Liver (tissue), 9 donors: ENCODE results near the gene PYCR2. TPM values are rescaled to one million over a fixed set of nuclear protein-coding genes. Genes with fewer than 3 reads are reported as not detected.

ENCODE experiments used
- DNase-seq: peaks from one replicate; pipeline ENCODE4 v3.0.0-alpha.2; 2017; ENCODE audit warnings: low spot score
- H3K27ac ChIP-seq, 2 donors: one replicate each; pipeline ENCODE4 v1.7.0; 2013; ENCODE audit warnings: inconsistent platforms in 2 of 2, low read length in 2 of 2, control low read depth in 1 of 2, low read depth in 1 of 2, mild to moderate bottlenecking in 1 of 2
- H3K27me3 ChIP-seq, 4 donors: one replicate each; pipeline versions ENCODE4 v1.6.1 to v1.7.0; 2013; ENCODE audit warnings: low read length in 3 of 4, inconsistent platforms in 1 of 4, mild to moderate bottlenecking in 1 of 4, moderate library complexity in 1 of 4; ENCODE audit not compliant: control insufficient read depth in 4 of 4, insufficient read depth in 4 of 4
- H3K36me3 ChIP-seq, 4 donors: one replicate each; pipeline versions ENCODE4 v1.6.1 to v1.7.0; 2013; ENCODE audit warnings: low read length in 3 of 4, mild to moderate bottlenecking in 3 of 4, low read depth in 1 of 4, moderate library complexity in 1 of 4; ENCODE audit not compliant: control insufficient read depth in 4 of 4, insufficient read depth in 3 of 4
- H3K4me1 ChIP-seq, 4 donors: one replicate each; pipeline versions ENCODE4 v1.6.1 to v1.7.0; 2013; ENCODE audit warnings: low read length in 3 of 4, mild to moderate bottlenecking in 3 of 4, moderate library complexity in 1 of 4; ENCODE audit not compliant: control insufficient read depth in 4 of 4, insufficient read depth in 4 of 4
- H3K4me3 ChIP-seq, 3 donors: one replicate each; pipeline versions ENCODE4 v1.6.1 to v1.7.0; 2013; ENCODE audit warnings: low read length in 3 of 3, control low read depth in 1 of 3, low read depth in 1 of 3, mild to moderate bottlenecking in 1 of 3
- H3K9ac ChIP-seq, 2 donors: one replicate each; pipeline ENCODE4 v1.7.0; 2013; ENCODE audit warnings: low read length in 2 of 2, mild to moderate bottlenecking in 2 of 2, moderate library complexity in 2 of 2, control low read depth in 1 of 2, low read depth in 1 of 2
- H3K9me3 ChIP-seq, 4 donors: one replicate each; pipeline versions ENCODE4 v1.6.1 to v1.7.0; 2013; ENCODE audit warnings: low read length in 3 of 4; ENCODE audit not compliant: control insufficient read depth in 4 of 4
- EGR1 ChIP-seq, 2 donors: IDR thresholded peaks; 2 replicates each; pipeline ENCODE4 v1.6.1; 2016 to 2018; ENCODE audit warnings: antibody characterized with exemption in 2 of 2, low read depth in 2 of 2
- FOXA1 ChIP-seq: IDR thresholded peaks from 2 replicates; pipeline ENCODE4 v1.6.1; 2016; ENCODE audit warnings: antibody characterized with exemption
- FOXA2 ChIP-seq: IDR thresholded peaks from 2 replicates; pipeline ENCODE4 v1.6.1; 2016; ENCODE audit warnings: antibody characterized with exemption
- GABPA ChIP-seq, 2 donors: IDR thresholded peaks in 1 of 2; conservative IDR thresholded peaks in 1 of 2; 2 replicates each; pipeline ENCODE4 v1.6.1; 2016; ENCODE audit warnings: antibody characterized with exemption in 2 of 2, mild to moderate bottlenecking in 1 of 2, moderate library complexity in 1 of 2
- HNF4A ChIP-seq, 2 donors: conservative IDR thresholded peaks; 2 replicates each; pipeline ENCODE4 v1.6.1; 2016; ENCODE audit warnings: antibody characterized with exemption in 2 of 2, mild to moderate bottlenecking in 2 of 2
- HNF4G ChIP-seq: IDR thresholded peaks from 2 replicates; pipeline ENCODE4 v1.6.1; 2016; ENCODE audit warnings: antibody characterized with exemption
- JUND ChIP-seq, 2 donors: IDR thresholded peaks; 2 replicates each; pipeline ENCODE4 v1.6.1; 2016; ENCODE audit warnings: antibody characterized with exemption in 2 of 2
- NR2F2 ChIP-seq: IDR thresholded peaks from 2 replicates; pipeline ENCODE4 v1.6.1; 2016; ENCODE audit warnings: antibody characterized with exemption
- RAD21 ChIP-seq, 2 donors: IDR thresholded peaks; 2 replicates each; pipeline ENCODE4 v1.6.1; 2016; ENCODE audit warnings: antibody characterized with exemption in 2 of 2, mild to moderate bottlenecking in 2 of 2
- RXRA ChIP-seq, 2 donors: IDR thresholded peaks; 2 replicates each; pipeline ENCODE4 v1.6.1; 2017 to 2018; ENCODE audit warnings: antibody characterized with exemption in 2 of 2, mild to moderate bottlenecking in 1 of 2
- SP1 ChIP-seq: IDR thresholded peaks from 2 replicates; pipeline ENCODE4 v1.6.1; 2018; ENCODE audit warnings: antibody characterized with exemption, mild to moderate bottlenecking
- TAF1 ChIP-seq: conservative IDR thresholded peaks from 2 replicates; pipeline ENCODE4 v1.6.1; 2016; ENCODE audit warnings: antibody characterized with exemption, mild to moderate bottlenecking
- YY1 ChIP-seq: IDR thresholded peaks from 2 replicates; pipeline ENCODE4 v1.6.1; 2016; ENCODE audit warnings: antibody characterized with exemption, mild to moderate bottlenecking
- WGBS: extraction: QIAGEN DNeasy Blood & Tissue Kit; methylation state at CpG from one replicate; pipeline ENCODE4 v1.1.7; 2013; 5-methylcytosine and 5-hydroxymethylcytosine counted together
- polyA plus RNA-seq, 2 donors: library from polyadenylated mRNA; stranded (reverse) in 1 of 2; unstranded in 1 of 2; fragments of 200-250 nt in 1 of 2; fragments of >200 nt in 1 of 2; fragmentation: Nextera tagmentation in 1 of 2; extraction: Ambion mirVana in 1 of 2; gene quantifications; one replicate each; pipeline versions ENCODE4 v1.2.1 to v1.2.3, GENCODE V29; 2013 to 2015
- total RNA-seq, 2 donors: library from RNA; depleted of rRNA; stranded (reverse); fragments of >200 nt; gene quantifications; one replicate each; pipeline ENCODE4 v1.2.3, GENCODE V29; 2014
- TF ChIP-seq, protein P1 (sequence below): IDR thresholded peaks from 2 replicates; pipeline ENCODE4 v1.6.1; 2016; ENCODE audit warnings: antibody characterized with exemption, mild to moderate bottlenecking
- TF ChIP-seq, protein P2 (sequence below): IDR thresholded peaks from 2 replicates; pipeline ENCODE4 v1.6.1; 2016; ENCODE audit warnings: antibody characterized with exemption
- TF ChIP-seq, protein P3 (sequence below): IDR thresholded peaks from 2 replicates; pipeline ENCODE4 v1.6.1; 2016; ENCODE audit warnings: antibody characterized with exemption
- TF ChIP-seq, protein P4 (sequence below): IDR thresholded peaks from 2 replicates; pipeline ENCODE4 v1.6.1; 2016; ENCODE audit warnings: antibody characterized with exemption
- TF ChIP-seq, protein P5 (sequence below): fragments of 150-350 bp; IDR thresholded peaks from 2 replicates; pipeline ENCODE4 v1.5.1; 2017; ENCODE audit warnings: improper control_type of control experiment, low read depth, low read length; ENCODE audit not compliant: missing input control
- donor health status: healthy.
- donor health status: healthy.
- donor health status: healthy.
- donor health status: healthy.
- donor health status: healthy.

The PYCR2 gene
- total and polyA plus RNA-seq, 4 donors, result 16.8 to 41.0 (median 33.0) TPM

DNA sequence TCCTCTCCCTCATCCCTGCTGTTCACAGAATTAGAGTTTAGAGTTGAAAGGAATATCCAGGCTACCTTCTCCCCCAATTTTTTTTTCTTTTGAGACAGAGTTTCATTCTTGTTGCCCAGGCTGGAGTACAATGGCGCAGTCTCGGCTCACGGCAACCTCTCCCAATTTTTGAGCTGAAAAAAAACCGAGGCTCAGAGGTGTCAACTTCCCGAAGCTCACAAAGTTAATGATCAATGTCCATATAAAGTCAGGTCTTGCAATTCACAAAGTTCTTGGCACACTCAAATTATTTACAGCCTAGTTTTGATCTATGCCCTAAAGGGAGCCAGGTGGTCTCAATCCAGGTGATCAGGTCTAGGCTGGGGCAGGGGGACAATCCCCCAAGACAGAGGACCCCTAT lies 34.3 kb downstream of the PYCR2 start:
- Histone ChIP-seq H3K9ac (no peak overlapping the region), H3K36me3 (no peaks in the 10 kb centered on the region), H3K4me1 (peaks cover 24 to 47% (median 36%) of the 10 kb centered on the region in 4 donors), H3K9me3 (no peaks in the 10 kb centered on the region), H3K27me3 (no peaks in the 10 kb centered on the region), H3K27ac (peak overlapping the region; percentile 55 to 64), H3K4me3 (no peak overlapping the region)
- WGBS, result 35% methylated on average over 5 of the region's 5 CpGs
- DNase-seq, result no peak
- TF ChIP-seq, protein P1, sequence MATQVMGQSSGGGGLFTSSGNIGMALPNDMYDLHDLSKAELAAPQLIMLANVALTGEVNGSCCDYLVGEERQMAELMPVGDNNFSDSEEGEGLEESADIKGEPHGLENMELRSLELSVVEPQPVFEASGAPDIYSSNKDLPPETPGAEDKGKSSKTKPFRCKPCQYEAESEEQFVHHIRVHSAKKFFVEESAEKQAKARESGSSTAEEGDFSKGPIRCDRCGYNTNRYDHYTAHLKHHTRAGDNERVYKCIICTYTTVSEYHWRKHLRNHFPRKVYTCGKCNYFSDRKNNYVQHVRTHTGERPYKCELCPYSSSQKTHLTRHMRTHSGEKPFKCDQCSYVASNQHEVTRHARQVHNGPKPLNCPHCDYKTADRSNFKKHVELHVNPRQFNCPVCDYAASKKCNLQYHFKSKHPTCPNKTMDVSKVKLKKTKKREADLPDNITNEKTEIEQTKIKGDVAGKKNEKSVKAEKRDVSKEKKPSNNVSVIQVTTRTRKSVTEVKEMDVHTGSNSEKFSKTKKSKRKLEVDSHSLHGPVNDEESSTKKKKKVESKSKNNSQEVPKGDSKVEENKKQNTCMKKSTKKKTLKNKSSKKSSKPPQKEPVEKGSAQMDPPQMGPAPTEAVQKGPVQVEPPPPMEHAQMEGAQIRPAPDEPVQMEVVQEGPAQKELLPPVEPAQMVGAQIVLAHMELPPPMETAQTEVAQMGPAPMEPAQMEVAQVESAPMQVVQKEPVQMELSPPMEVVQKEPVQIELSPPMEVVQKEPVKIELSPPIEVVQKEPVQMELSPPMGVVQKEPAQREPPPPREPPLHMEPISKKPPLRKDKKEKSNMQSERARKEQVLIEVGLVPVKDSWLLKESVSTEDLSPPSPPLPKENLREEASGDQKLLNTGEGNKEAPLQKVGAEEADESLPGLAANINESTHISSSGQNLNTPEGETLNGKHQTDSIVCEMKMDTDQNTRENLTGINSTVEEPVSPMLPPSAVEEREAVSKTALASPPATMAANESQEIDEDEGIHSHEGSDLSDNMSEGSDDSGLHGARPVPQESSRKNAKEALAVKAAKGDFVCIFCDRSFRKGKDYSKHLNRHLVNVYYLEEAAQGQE, result peak; percentile 62
- TF ChIP-seq, protein P2, sequence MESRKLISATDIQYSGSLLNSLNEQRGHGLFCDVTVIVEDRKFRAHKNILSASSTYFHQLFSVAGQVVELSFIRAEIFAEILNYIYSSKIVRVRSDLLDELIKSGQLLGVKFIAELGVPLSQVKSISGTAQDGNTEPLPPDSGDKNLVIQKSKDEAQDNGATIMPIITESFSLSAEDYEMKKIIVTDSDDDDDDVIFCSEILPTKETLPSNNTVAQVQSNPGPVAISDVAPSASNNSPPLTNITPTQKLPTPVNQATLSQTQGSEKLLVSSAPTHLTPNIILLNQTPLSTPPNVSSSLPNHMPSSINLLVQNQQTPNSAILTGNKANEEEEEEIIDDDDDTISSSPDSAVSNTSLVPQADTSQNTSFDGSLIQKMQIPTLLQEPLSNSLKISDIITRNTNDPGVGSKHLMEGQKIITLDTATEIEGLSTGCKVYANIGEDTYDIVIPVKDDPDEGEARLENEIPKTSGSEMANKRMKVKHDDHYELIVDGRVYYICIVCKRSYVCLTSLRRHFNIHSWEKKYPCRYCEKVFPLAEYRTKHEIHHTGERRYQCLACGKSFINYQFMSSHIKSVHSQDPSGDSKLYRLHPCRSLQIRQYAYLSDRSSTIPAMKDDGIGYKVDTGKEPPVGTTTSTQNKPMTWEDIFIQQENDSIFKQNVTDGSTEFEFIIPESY, result no peak
- TF ChIP-seq SP1 (peak; percentile 28), FOXA1 (no peak), TAF1 (no peak), NR2F2 (no peak), YY1 (peak; percentile 60), GABPA (IDR thresholded peaks at IDR 0.05 in 1 of 2, conservative IDR thresholded peaks at IDR 0.05 in 1 of 2) (no peak), EGR1 (IDR thresholded peaks at IDR 0.05; ENCODE audit: low read depth in 2 of 2) (no peak), FOXA2 (no peak), HNF4G (no peak), RAD21 (IDR thresholded peaks at IDR 0.05) (no peak), JUND (IDR thresholded peaks at IDR 0.05) (peak in 1 of 2 donors; percentile 27), HNF4A (conservative IDR thresholded peaks at IDR 0.05) (peak in 1 of 2 donors; percentile 58), RXRA (IDR thresholded peaks at IDR 0.05) (peak in 1 of 2 donors; percentile 45)
- TF ChIP-seq, protein P3, sequence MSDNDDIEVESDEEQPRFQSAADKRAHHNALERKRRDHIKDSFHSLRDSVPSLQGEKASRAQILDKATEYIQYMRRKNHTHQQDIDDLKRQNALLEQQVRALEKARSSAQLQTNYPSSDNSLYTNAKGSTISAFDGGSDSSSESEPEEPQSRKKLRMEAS, result peak; percentile 18
- TF ChIP-seq, protein P4, sequence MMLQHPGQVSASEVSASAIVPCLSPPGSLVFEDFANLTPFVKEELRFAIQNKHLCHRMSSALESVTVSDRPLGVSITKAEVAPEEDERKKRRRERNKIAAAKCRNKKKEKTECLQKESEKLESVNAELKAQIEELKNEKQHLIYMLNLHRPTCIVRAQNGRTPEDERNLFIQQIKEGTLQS, result no peak
- TF ChIP-seq, protein P5, sequence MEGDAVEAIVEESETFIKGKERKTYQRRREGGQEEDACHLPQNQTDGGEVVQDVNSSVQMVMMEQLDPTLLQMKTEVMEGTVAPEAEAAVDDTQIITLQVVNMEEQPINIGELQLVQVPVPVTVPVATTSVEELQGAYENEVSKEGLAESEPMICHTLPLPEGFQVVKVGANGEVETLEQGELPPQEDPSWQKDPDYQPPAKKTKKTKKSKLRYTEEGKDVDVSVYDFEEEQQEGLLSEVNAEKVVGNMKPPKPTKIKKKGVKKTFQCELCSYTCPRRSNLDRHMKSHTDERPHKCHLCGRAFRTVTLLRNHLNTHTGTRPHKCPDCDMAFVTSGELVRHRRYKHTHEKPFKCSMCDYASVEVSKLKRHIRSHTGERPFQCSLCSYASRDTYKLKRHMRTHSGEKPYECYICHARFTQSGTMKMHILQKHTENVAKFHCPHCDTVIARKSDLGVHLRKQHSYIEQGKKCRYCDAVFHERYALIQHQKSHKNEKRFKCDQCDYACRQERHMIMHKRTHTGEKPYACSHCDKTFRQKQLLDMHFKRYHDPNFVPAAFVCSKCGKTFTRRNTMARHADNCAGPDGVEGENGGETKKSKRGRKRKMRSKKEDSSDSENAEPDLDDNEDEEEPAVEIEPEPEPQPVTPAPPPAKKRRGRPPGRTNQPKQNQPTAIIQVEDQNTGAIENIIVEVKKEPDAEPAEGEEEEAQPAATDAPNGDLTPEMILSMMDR, result no peak
